Esophagus squamous epithelium (tissue), 5 donors: Measurements from ENCODE around the gene NASP. TPM values are rescaled to one million over a fixed set of nuclear protein-coding genes. Genes with fewer than 3 reads are reported as not detected.

Experiments used
- DNase-seq: peaks from one replicate; lab custom pipeline; 2025; lab: John Stamatoyannopoulos, UW
- H3K27ac ChIP-seq, 4 donors: fragments of 200-600 bp; sonication (generic); one replicate each; pipeline ENCODE4 v1.5.1; 2016 to 2019; ENCODE audit warnings: mild to moderate bottlenecking in 1 of 4
- H3K27me3 ChIP-seq, 4 donors: fragments of 200-600 bp; sonication (generic); 1 replicate in 3 of 4; 2 replicates in 1 of 4; pipeline versions ENCODE4 v1.5.1 to v1.6.0; 2017 to 2021; ENCODE audit warnings: antibody characterized with exemption in 1 of 4
- H3K36me3 ChIP-seq, 3 donors: fragments of 200-600 bp; sonication (generic); one replicate each; pipeline ENCODE4 v1.5.1; 2016 to 2019
- H3K4me1 ChIP-seq, 3 donors: fragments of 200-600 bp; sonication (generic); one replicate each; pipeline ENCODE4 v1.5.1; 2017 to 2019
- H3K4me3 ChIP-seq, 4 donors: fragments of 200-600 bp; sonication (generic); 1 replicate in 3 of 4; 2 replicates in 1 of 4; pipeline ENCODE4 v1.5.1; 2016 to 2019; ENCODE audit warnings: mild to moderate bottlenecking in 2 of 4, moderate library complexity in 1 of 4
- H3K9me3 ChIP-seq, 3 donors: fragments of 200-600 bp; sonication (generic); one replicate each; pipeline ENCODE4 v1.5.1; 2016 to 2019
- POLR2A ChIP-seq, 4 donors: fragments of 450-650 bp; IDR thresholded peaks; one replicate each; pipeline ENCODE4 v1.6.1; 2017; ENCODE audit warnings: antibody characterized with exemption in 4 of 4, mild to moderate bottlenecking in 4 of 4, moderate library complexity in 3 of 4
- WGBS, 2 donors: methylation state at CpG; one replicate each; pipeline ENCODE4 v1.1.5; 2018; 5-methylcytosine and 5-hydroxymethylcytosine counted together
- intact Hi-C: fragments of 100-400 bp; cut with DNase I; formaldehyde crosslinking; loops from one replicate; pipeline ENCODE4 v1.15.0; 2022
- total RNA-seq, 4 donors: library from RNA; depleted of rRNA; stranded (reverse); fragments of >200 nt; gene quantifications; one replicate each; pipeline ENCODE4 v1.1.0, GENCODE V29; 2016
- TF ChIP-seq, protein P1 (sequence below), 6 experiments: fragments of 450-650 bp in 4 of 6; fragments of 200-600 bp in 2 of 6; sonication (generic) in 2 of 6; IDR thresholded peaks; one replicate each; pipeline ENCODE4 v1.5.1; 2016 to 2019; ENCODE audit warnings: antibody characterized with exemption in 6 of 6, mild to moderate bottlenecking in 4 of 6, moderate library complexity in 4 of 6
- donor health status: DM: yes; HTN: yes; CAD: no.

Gene NASP
- total RNA-seq, 4 donors from 2014 or later: 40.0 to 71.7 (median 63.4) TPM

DNA sequence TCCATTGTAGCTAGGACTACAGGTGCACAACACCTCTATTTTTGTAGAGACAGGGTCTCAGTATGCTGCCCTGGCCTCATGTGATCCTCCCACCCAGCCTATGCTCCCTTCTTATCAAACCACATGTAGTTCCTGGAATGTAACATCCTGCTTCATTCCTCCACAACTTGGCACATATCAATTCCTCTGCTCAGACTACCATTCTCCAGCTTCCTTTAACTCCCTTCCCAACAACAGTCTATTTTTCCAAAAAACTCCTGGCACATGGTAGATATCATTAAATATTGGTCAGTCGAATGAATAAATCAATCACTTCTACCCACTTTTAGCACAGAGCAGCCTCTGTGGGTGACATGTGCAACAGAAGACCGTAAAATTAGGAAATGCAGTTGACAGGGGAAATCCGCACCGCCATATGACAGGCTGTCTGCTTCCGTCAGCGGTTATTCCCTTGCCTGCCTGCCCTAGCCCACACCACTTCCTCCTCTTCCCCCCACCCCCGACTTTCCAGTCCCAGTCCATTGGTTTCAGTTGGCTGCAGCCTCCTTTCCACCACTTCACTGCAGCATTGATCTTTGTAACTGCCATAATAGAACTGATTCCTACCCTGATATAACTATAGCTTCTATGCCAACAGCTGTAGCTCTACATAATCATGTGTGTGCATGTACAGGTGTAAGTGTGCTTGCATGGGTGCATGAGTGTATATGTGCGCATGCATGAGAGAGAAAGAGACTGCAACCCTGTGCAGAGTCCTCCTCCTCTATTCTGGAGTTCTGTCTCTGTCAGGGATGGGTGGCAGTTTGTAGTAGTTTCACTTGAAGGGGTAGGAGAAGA, 40.0 kb upstream of the NASP start:
- TF ChIP-seq POLR2A (IDR thresholded peaks at IDR 0.05): no peak
- TF ChIP-seq, protein P1, sequence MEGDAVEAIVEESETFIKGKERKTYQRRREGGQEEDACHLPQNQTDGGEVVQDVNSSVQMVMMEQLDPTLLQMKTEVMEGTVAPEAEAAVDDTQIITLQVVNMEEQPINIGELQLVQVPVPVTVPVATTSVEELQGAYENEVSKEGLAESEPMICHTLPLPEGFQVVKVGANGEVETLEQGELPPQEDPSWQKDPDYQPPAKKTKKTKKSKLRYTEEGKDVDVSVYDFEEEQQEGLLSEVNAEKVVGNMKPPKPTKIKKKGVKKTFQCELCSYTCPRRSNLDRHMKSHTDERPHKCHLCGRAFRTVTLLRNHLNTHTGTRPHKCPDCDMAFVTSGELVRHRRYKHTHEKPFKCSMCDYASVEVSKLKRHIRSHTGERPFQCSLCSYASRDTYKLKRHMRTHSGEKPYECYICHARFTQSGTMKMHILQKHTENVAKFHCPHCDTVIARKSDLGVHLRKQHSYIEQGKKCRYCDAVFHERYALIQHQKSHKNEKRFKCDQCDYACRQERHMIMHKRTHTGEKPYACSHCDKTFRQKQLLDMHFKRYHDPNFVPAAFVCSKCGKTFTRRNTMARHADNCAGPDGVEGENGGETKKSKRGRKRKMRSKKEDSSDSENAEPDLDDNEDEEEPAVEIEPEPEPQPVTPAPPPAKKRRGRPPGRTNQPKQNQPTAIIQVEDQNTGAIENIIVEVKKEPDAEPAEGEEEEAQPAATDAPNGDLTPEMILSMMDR (IDR thresholded peaks at IDR 0.05): no peak
- peak overlapping the region in 3 of 4 donors; percentile 1 to 63 (median 7) for H3K27ac ChIP-seq
- peak; percentile 32 for DNase-seq
- no peaks in the 10 kb centered on the region for H3K9me3 ChIP-seq
- intact Hi-C loops: no loop called here
- no peaks in the 10 kb centered on the region for H3K36me3 ChIP-seq
- no peaks in the 10 kb centered on the region for H3K27me3 ChIP-seq
- 49 to 50% methylated on average over 8 of the region's 8 CpGs for WGBS, 2 donors
- peaks cover 0 to 18% (median 7%) of the 10 kb centered on the region in 3 donors for H3K4me1 ChIP-seq
- peak overlapping the region in 1 of 4 donors; percentile 0 for H3K4me3 ChIP-seq

DNA sequence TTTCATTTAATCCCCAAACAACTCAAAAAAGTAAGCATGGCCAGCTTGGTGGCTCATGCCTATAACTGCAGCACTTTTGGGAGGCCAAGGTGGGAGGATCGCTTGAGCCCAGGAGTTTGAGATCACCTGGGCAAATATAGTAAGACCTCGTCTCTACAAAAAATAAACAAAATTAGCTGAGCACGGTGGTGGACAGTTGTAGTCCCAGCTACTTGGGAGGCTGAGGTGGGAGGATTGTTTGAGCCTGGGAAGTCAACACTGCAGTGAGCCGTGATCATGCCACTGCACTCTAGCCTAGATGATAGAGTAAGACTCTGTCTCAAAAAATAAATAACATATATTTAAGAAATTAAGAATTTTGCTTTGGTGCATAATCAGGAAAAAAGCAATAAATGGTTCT, 39.3 kb upstream of the NASP start:
- Histone ChIP-seq H3K27me3 (no peaks in the 10 kb centered on the region), H3K9me3 (no peaks in the 10 kb centered on the region), H3K36me3 (no peaks in the 10 kb centered on the region), H3K27ac (peak overlapping the region in 1 of 4 donors; percentile 38), H3K4me3 (no peak overlapping the region), H3K4me1 (peaks cover 0 to 18% (median 7%) of the 10 kb centered on the region in 3 donors)
- DNase-seq: no peak
- intact Hi-C loops: no loop called here
- TF ChIP-seq, protein P1 (IDR thresholded peaks at IDR 0.05): no peak
- no peak for TF ChIP-seq POLR2A (IDR thresholded peaks at IDR 0.05)
- 74% methylated on average over 4 of the region's 4 CpGs for WGBS, 2 donors

DNA sequence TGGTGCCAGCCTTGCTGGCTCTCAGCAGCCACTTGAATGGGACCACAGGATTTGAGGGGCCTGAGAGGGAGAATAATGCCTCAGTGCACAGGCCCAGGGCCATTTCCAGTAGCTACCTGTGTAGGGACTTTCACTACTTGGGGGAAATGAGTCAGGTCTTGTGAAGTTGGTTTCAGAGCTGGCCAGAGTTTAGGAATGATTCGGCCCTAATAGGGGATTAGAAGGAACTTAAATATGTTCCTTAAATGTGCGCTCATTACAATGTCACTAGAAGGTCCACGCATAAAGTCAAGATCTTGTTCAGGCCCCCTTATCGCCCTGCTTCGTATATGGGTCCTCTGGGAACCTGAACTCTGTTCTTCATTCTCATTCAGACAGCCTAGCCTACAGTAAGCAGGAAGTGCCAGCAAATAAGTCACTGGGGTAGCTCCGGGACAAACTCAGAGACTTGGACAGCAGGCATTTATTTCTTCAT, 38.8 kb upstream of the NASP start:
- H3K36me3 ChIP-seq: no peaks in the 10 kb centered on the region
- H3K4me1 ChIP-seq: peaks cover 0 to 21% (median 9%) of the 10 kb centered on the region in 3 donors
- no peaks in the 10 kb centered on the region for H3K27me3 ChIP-seq
- peak overlapping the region in 2 of 4 donors; percentile 17 to 38 for H3K27ac ChIP-seq
- TF ChIP-seq, protein P1 (IDR thresholded peaks at IDR 0.05): no peak
- no peak for TF ChIP-seq POLR2A (IDR thresholded peaks at IDR 0.05)
- no peak for DNase-seq
- WGBS, 2 donors: 35 to 58% methylated on average over 6 of the region's 6 CpGs
- no peak overlapping the region for H3K4me3 ChIP-seq
- no peaks in the 10 kb centered on the region for H3K9me3 ChIP-seq
- intact Hi-C loops: no loop called here

- Histone ChIP-seq H3K36me3 (no peaks in the 10 kb centered on the region), H3K27ac (peak overlapping the region in 1 of 4 donors; percentile 17), H3K4me1 (peaks cover 0 to 24% (median 13%) of the 10 kb centered on the region in 3 donors), H3K27me3 (no peaks in the 10 kb centered on the region), H3K9me3 (no peaks in the 10 kb centered on the region), H3K4me3 (no peak overlapping the region)
- intact Hi-C loops: no loop called here
- DNase-seq: no peak
- WGBS, 2 donors: 85 to 92% methylated on average over 6 to 7 of the region's 7 CpGs
- TF ChIP-seq, protein P1 (IDR thresholded peaks at IDR 0.05): no peak
- TF ChIP-seq POLR2A (IDR thresholded peaks at IDR 0.05): no peak
Measured at GRCh38 chr1:45545553-45546310, 38.1 kb upstream of the NASP start.
